Glomerular endothelial cell (primary cell): Measurements from ENCODE around the gene MAML2. TPM values are rescaled to one million over a fixed set of nuclear protein-coding genes. Genes with fewer than 3 reads are reported as not detected.

ENCODE experiments used
- DNase-seq: peaks from one replicate; pipeline ENCODE4 v3.0.0-alpha.2; 2011; ENCODE audit warnings: low read depth, low spot score; ENCODE audit errors: extremely low read depth
- total RNA-seq: library from RNA; depleted of rRNA; stranded (reverse); fragments of >200 nt; gene quantifications from 2 replicates; pipeline ENCODE4 v1.2.3, GENCODE V29; 2015

The MAML2 gene
- total RNA-seq, 1 donor from 2014 or later = 20.0 TPM

- no peak for DNase-seq
Observed at GRCh38 chr11:95939091-95939490, 403.9 kb downstream of the MAML2 start.

- DNase-seq = no peak
Observed at GRCh38 chr11:95937358-95937757, 405.6 kb downstream of the MAML2 start.

- no peak for DNase-seq
Observed at GRCh38 chr11:95933594-95933993, 409.4 kb downstream of the MAML2 start.

GRCh38 chr11:95931916-95932315 lies 411.1 kb downstream of the MAML2 start:
- DNase-seq = no peak

GRCh38 chr11:95930948-95931347 lies 412.0 kb downstream of the MAML2 start:
- DNase-seq = no peak

- DNase-seq = no peak
Observed at GRCh38 chr11:95926726-95927125, 416.3 kb downstream of the MAML2 start.

Other genes starting within 250 kb of the MAML2 start
- 24.2 and 24.6 TPM in 2 replicates for gene CCDC82, start 46.7 kb upstream of the MAML2 start, total RNA-seq
- 6.2 and 6.8 TPM in 2 replicates for gene JRKL, start 46.8 kb upstream of the MAML2 start, total RNA-seq